Left ventricle myocardium superior (tissue), 1 donor: Measurements from ENCODE around the gene RRP8. TPM values are rescaled to one million over a fixed set of nuclear protein-coding genes. Genes with fewer than 3 reads are reported as not detected.

Experiments used
- ATAC-seq: fragments of 200-7000 bp; cut with Tn5 transposase; one replicate; pipeline ENCODE4 v1.9.1; 2020; ENCODE audit warnings: mild to moderate bottlenecking, moderate library complexity
- DNase-seq: peaks from one replicate; pipeline ENCODE4 v3.0.0-alpha.2; 2020
- intact Hi-C: fragments of 100-400 bp; cut with micrococcal nuclease; formaldehyde crosslinking; loops from one replicate; pipeline ENCODE4 v1.11.0; 2022
- total RNA-seq: library from RNA; stranded (reverse); fragmentation: NEBNext Ultra II Directional; extraction: Animal tissue kit (Norgen Biotek cat#: 25700); gene quantifications from one replicate; pipeline ENCODE4 v1.2.1, GENCODE V29; 2021
- donor health status: DM: no; HTN: yes; CAD: no; lungs with severe emphysema.

Gene RRP8
- total RNA-seq, 1 donor from 2014 or later: 22.1 TPM

GRCh38 chr11:6606471-6607189 lies 3.2 kb upstream of the RRP8 start:
- intact Hi-C loops: no loop called here

GRCh38 chr11:6604790-6605189 lies 1.4 kb upstream of the RRP8 start:
- intact Hi-C loops: no loop called here
- no peak for ATAC-seq
- no peak for DNase-seq

More at GRCh38 chr11:6606471-6607189, 3.2 kb upstream of the RRP8 start:
- ATAC-seq (peak; percentile 73), DNase-seq (peak; percentile 95)

- ATAC-seq: peak; percentile 67
These were observed 738 bp upstream of the RRP8 start for GRCh38 chr11:6604081-6604626.

GRCh38 chr11:6602096-6602940 lies 1.1 kb downstream of the RRP8 start:
- no peak for ATAC-seq

More at GRCh38 chr11:6604081-6604626, 738 bp upstream of the RRP8 start:
- intact Hi-C loops: no loop called here
- DNase-seq: peak; percentile 57

GRCh38 chr11:6601041-6601461 lies 2.4 kb downstream of the RRP8 start:
- ATAC-seq: no peak
- DNase-seq: no peak

More at GRCh38 chr11:6602096-6602940, 1.1 kb downstream of the RRP8 start:
- DNase-seq: no peak
- intact Hi-C loops: no loop called here

GRCh38 chr11:6599881-6600390 lies 3.5 kb downstream of the RRP8 start:
- DNase-seq (no peak), ATAC-seq (no peak)
- intact Hi-C loops: no loop called here

More at GRCh38 chr11:6601041-6601461, 2.4 kb downstream of the RRP8 start:
- intact Hi-C loops: no loop called here

- DNase-seq (no peak), ATAC-seq (no peak)
- intact Hi-C loops: no loop called here
These were observed 4.0 kb downstream of the RRP8 start for GRCh38 chr11:6599449-6599848.

- intact Hi-C loops: no loop called here
- ATAC-seq (no peak), DNase-seq (no peak)
These were observed 4.9 kb downstream of the RRP8 start for GRCh38 chr11:6598555-6598954.

- intact Hi-C loops: no loop called here
- ATAC-seq (peak; percentile 79), DNase-seq (no peak)
These were observed 7.1 kb downstream of the RRP8 start for GRCh38 chr11:6596239-6596877.

- intact Hi-C loops: no loop called here
- ATAC-seq: peak; percentile 42
These were observed 9.2 kb downstream of the RRP8 start for GRCh38 chr11:6594142-6594768.

GRCh38 chr11:6588018-6588417 lies 15.4 kb downstream of the RRP8 start:
- DNase-seq: no peak
- no peak for ATAC-seq
- intact Hi-C loops: loop anchor here (10.0 kb wide), 1 partner anchor 53 kb away; no protein-coding TSS in a partner anchor

More at GRCh38 chr11:6594142-6594768, 9.2 kb downstream of the RRP8 start:
- DNase-seq: no peak

- intact Hi-C loops: loop anchor here (10.0 kb wide), 1 partner anchor 53 kb away; no protein-coding TSS in a partner anchor
- DNase-seq: peak; percentile 76
- ATAC-seq: peak; percentile 95
These were observed 16.0 kb downstream of the RRP8 start for GRCh38 chr11:6587360-6587953.

GRCh38 chr11:6586434-6587359 lies 16.7 kb downstream of the RRP8 start:
- DNase-seq: peak; percentile 71
- intact Hi-C loops: loop anchor here (10.0 kb wide), 1 partner anchor 52 kb away; no protein-coding TSS in a partner anchor
- peak; percentile 89 for ATAC-seq

GRCh38 chr11:6584528-6584927 lies 18.9 kb downstream of the RRP8 start:
- intact Hi-C loops: loop anchor here (10.0 kb wide), 1 partner anchor 50 kb away; no protein-coding TSS in a partner anchor
- DNase-seq (no peak), ATAC-seq (no peak)

GRCh38 chr11:6583584-6583983 lies 19.8 kb downstream of the RRP8 start:
- intact Hi-C loops: loop anchor here (10.0 kb wide), 1 partner anchor 49 kb away; no protein-coding TSS in a partner anchor
- no peak for ATAC-seq
- no peak for DNase-seq

- intact Hi-C loops: loop anchor here (10.0 kb wide), 1 partner anchor 45 kb away; no protein-coding TSS in a partner anchor
- ATAC-seq (peak; percentile 33), DNase-seq (no peak)
These were observed 23.7 kb downstream of the RRP8 start for GRCh38 chr11:6579681-6580080.

GRCh38 chr11:6578134-6578533 lies 25.3 kb downstream of the RRP8 start:
- intact Hi-C loops: no loop called here
- ATAC-seq: no peak
- no peak for DNase-seq
